DMS53 treated with DMSO at 0.1 percent for 48 hours (cell line): Measurements from ENCODE around the gene ULK1.
"Not testable (repeated sequence)": the region's sequence is repeated elsewhere in the genome, so short reads cannot be mapped to it uniquely, and the experiment has no call there.

Experiments
- DNase-seq: peaks from one replicate; lab custom pipeline; 2025; ENCODE audit not compliant: unreplicated experiment; lab: John Stamatoyannopoulos, UW

Gene ULK1

GRCh38 chr12:131861261-131862083 is 33.0 kb upstream of the ULK1 start:
- DNase-seq, result no peak

DNA sequence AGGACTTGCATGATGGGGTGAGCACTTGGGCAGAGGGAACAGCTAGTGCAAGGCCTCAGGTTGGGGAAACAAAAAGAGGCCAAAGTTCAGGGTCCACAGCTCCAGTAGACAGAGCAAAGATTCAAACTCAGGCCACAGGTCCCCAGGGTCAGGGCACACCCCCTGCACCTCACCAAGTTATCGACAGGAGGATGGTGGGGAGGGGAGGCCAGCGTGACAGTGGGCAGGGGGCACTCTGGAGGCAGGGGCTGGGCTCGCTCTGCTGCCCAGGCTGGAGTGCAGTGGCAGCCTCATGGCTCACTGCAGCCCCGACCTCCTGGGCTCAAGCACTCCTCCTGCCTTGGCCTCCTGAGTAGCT is 32.4 kb upstream of the ULK1 start:
- no peak for DNase-seq

- DNase-seq, result no peak
These were observed 31.8 kb upstream of the ULK1 start for GRCh38 chr12:131862600-131862993.

DNA sequence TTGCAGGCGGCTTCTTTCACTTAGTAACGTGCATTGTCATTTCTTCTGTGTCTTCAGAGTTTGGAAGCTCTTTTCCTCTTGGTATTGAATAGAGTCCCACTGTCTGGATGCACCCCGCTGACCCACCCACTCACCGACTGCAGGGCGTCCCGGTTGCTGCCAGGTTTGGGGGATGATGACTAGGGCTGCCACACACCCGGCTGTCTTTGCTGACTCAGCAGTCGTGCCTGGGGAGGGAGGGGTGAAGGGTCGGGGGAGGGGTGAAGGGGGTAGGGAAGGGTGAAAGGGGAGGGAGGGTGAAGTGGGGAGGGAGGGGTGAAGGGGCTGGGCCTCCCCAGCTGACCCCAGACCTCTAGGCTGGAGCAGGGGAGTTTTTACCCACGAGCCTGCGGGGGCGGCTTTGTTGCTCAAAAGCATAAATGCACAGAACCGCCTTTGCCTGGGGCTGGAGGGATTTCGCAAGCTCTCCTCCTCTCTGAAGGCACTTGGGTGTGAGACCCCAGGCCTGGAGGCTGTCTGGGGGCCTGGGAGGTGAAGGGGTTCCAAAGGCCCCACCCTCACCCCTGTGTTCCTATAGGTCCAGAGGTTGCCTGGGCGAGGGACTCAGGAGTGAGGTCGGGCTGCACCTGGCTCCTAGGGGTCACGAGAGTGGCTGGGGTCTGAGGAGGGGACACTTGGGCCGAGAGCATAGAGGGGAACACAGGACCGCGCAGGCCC is 31.3 kb upstream of the ULK1 start:
- DNase-seq, result no peak

- no peak for DNase-seq
These were observed 30.6 kb upstream of the ULK1 start for GRCh38 chr12:131863711-131864396.

GRCh38 chr12:131864469-131864868 is 30.0 kb upstream of the ULK1 start:
- DNase-seq, result no peak

DNA sequence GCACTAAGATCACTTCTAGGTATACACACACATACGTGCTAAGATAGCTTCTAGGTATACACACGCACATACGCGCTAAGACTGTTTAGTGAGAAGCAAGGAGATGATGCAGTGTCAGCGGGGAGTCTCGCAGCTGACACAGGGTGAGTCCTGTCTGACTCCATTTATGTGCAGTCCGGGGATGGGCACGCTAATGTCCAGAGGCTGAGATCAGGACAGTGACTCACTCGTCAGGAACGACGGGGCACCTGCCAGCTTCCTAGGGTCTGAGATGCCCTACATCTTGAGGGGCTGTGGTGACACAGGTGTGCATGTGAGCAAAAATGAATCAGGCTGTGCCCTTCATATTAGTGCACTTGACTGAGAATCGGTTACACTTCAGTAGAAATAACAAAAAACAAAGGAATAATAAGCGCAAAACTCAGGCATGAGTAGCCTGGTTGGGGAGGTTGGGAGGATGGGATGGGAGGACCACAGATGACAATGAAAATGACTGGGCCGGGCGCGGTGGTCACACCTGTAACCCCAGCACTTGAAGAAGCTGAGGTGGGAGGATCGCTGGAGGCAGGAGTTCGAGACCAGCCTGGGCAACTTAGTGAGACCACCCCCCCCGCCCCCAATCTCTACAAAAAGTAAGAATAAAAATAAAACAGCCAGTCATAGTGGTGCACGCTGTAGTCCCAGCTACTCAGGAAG is 29.1 kb upstream of the ULK1 start:
- no peak for DNase-seq

DNA sequence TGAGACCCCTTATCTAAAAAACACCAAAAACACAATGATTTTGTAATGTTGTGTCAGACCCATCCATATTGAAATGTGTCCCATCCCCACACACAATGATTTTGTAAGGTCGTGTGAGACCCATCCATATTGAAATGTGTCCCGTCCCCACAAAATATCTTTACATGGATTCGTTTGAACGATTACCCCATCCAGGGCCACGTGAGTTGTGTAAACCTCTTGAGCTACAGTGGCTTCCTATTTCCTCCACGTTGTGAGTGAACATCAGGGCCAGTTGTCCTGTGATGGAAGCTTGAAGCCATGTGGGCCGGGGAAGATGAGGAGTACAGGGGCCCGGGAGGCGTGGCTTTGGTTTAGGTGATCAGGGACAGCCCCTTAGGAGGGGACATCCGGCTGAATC is 27.0 kb upstream of the ULK1 start:
- no peak for DNase-seq

DNA sequence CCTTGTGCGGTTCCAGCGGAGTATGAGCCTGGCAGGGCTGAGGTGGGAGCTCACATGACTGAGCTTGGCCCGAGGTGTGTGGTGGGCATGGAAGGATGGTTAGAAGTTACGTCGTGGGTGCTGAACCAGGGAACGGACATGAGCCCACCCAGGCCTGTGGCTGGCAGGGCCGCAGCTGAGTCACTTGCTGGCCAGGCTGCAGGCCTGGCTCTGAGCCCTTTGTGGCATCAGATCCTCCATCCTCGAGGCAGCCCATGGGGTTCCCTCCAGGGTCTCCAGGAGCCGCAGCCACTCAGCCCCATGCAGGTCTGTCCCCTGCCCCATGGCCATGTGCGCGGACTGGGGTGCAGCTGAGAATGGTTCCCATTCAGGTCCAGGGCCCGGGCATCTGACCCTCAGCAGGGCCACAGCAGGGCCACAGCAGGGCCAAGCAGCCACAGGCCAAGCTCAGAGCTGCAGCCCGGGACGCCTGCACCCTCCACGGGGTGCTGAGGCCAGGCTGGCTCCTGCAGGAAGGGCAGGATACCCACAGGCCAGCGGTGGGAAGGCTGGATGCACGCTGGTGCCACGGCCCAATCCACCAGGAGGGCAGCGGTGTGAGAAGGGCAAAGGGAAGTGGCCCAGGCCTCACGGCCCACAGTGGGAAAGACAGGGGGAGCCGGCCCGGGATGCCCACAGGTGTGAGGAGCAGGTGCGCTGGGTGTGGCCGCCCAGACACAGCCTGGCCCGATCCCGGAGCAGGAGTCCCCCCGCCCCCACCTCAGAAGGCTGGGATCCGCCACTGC is 26.3 kb upstream of the ULK1 start:
- DNase-seq, result no peak

- peak; percentile 14 for DNase-seq
These were observed 24.5 kb upstream of the ULK1 start for GRCh38 chr12:131869871-131870418.

GRCh38 chr12:131871677-131872076 is 22.7 kb upstream of the ULK1 start:
- no peak for DNase-seq

GRCh38 chr12:131872154-131873051 is 22.0 kb upstream of the ULK1 start:
- DNase-seq, result no peak

GRCh38 chr12:131873293-131873692 is 21.1 kb upstream of the ULK1 start:
- DNase-seq, result no peak

DNA sequence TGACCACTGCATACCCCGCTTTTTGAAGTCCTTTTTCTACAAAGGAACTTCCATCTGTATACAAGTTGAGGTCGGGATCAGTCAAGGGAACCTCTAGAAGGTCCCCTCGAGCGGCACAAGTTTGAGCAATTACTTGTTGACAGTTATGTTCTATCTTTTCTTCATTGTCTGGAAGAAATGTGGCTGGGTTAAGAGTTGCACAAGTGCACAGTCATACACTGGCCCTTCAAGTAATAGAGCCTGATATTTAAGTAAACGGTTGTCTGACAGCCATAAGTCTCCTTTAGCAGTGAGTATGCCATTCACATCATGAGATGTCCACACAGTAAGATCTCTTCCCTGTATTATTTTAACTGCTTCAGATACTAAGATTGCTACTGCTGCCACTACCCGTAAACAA is 19.4 kb upstream of the ULK1 start:
- not testable (repeated sequence) for DNase-seq

- not testable (repeated sequence) for DNase-seq
These were observed 17.2 kb upstream of the ULK1 start for GRCh38 chr12:131877216-131877615.

DNA sequence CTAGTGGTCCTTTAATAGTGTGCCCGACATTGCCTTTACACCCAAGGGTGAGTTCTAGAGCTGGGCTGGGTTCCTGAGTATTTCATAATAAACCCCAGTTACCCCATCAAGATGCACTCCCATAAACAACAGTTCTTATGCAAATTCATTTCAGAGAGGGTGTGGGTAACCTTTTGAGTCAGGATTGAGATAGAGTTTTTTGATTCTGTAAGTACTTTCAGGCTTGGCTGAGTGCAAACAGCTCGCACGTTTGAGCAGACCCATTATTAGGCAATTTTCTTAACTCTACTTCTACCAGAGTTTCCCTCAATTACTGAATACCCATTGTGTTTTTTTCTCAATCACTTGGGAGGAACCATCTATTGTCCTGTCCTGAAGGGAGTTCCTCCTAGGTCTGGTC is 16.0 kb upstream of the ULK1 start:
- DNase-seq, result not testable (repeated sequence)

DNA sequence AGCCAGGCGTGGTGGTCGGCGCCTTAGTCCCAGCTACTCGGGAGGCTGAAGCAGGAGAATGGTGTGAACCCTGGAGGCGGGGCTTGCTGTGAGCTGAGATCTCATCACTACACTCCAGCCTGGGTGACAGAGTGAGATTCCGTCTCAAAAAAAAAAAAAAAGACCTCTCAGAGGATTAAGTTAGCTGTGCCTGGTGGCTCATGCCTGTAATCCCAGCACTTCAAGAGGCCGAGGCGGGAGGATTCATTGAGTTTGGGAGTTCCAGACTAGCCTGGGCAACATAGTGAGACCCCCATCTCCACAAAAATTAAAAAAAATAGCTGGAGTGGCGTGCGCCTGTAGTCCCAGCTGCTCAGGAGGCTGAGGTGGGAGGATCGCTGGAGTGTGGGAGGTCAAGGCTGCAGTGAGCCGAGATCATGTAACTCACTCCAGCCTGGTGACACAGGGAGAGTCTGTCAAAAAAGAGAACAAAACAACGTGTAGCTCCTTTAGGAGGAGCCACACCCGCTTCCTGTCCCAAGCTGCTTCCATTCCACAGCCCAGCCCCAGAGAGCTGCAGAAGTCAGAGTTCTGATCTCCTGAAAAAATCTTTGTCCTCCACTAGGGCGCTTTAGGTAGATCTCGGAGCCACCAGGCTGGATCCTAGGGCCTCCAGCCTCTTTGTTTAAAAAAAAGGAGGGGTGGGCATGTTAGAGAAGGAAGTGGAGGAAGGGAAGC is 11.5 kb upstream of the ULK1 start:
- DNase-seq, result no peak

DNA sequence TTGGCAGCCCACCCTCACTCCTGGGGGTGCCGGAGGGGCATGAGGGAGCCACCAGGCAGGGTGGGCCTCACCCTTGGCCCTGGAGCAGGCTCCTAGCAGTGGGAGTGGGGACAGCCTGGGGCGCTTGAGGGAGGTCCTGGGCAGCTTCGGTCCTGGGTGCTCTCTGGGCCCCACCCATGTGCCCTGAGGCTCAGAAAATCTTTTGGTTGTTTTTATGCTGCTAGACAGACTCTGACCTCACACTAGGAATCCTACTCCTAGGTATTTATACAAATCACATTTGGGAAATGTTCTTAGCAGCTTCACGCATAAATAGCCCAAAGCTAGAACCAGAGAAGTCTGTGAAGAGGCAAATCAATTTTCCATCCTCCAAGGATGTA is 10.9 kb upstream of the ULK1 start:
- DNase-seq, result no peak

- DNase-seq, result not testable (repeated sequence)
These were observed 9.3 kb upstream of the ULK1 start for GRCh38 chr12:131885076-131885475.
